Ovary (tissue), 9 donors: ENCODE data around the gene MAPK1. TPM values are rescaled to one million over a fixed set of nuclear protein-coding genes. Genes with fewer than 3 reads are reported as not detected.

ENCODE experiments used
- DNase-seq, 5 donors: peaks; one replicate each; pipeline ENCODE4 v3.0.0-alpha.2; 2019 to 2020
- H3K27ac ChIP-seq, 2 donors: fragments of 200-600 bp; one replicate each; pipeline versions ENCODE4 v1.5.1 to v1.8.0; 2019 to 2022
- H3K27me3 ChIP-seq: fragments of 200-600 bp; one replicate; pipeline ENCODE4 v1.8.0; 2022
- H3K36me3 ChIP-seq: fragments of 200-600 bp; sonication (generic); one replicate; pipeline ENCODE4 v1.5.1; 2019
- H3K4me1 ChIP-seq: one replicate; pipeline ENCODE4 v1.8.1; 2013; ENCODE audit warnings: mild to moderate bottlenecking, moderate library complexity; ENCODE audit not compliant: insufficient read depth
- H3K4me3 ChIP-seq: fragments of 200-600 bp; sonication (generic); one replicate; pipeline ENCODE4 v1.5.1; 2017
- H3K9me3 ChIP-seq, 2 donors: fragments of 200-600 bp in 1 of 2; sonication (generic) in 1 of 2; one replicate each; pipeline versions ENCODE4 v1.5.1 to v1.8.1; 2013 to 2019; ENCODE audit warnings: mild to moderate bottlenecking in 1 of 2, moderate library complexity in 1 of 2
- CTCF ChIP-seq, 3 donors: fragments of 450-650 bp in 2 of 3; fragments of 200-600 bp in 1 of 3; IDR thresholded peaks; one replicate each; pipeline versions ENCODE4 v1.5.1 to v1.8.0; 2016 to 2022; ENCODE audit warnings: antibody characterized with exemption in 3 of 3, mild to moderate bottlenecking in 1 of 3
- EP300 ChIP-seq: sonication (generic); formaldehyde crosslinking; IDR thresholded peaks from one replicate; pipeline ENCODE4 v1.6.1; 2017; ENCODE audit warnings: antibody characterized with exemption
- POLR2A ChIP-seq: fragments of 450-650 bp; IDR thresholded peaks from one replicate; pipeline ENCODE4 v1.6.1; 2017; ENCODE audit warnings: antibody characterized with exemption, mild to moderate bottlenecking, moderate library complexity
- WGBS, 3 donors: extraction: QIAGEN DNeasy Blood & Tissue Kit in 1 of 3; methylation state at CpG; one replicate each; pipeline versions ENCODE4 v1.1.5 to v1.1.7; 2013 to 2017; 5-methylcytosine and 5-hydroxymethylcytosine counted together
- intact Hi-C, 4 donors: fragments of 100-400 bp; cut with DNase I; formaldehyde crosslinking; loops; one replicate each; pipeline versions ENCODE4 v1.11.0 to v1.15.1; 2022 to 2023
- polyA plus RNA-seq, 2 donors: library from polyadenylated mRNA; stranded (reverse); fragments of 200-250 nt in 1 of 2; fragments of 350-450 nt in 1 of 2; fragmentation: Illumina TruSeq in 1 of 2; extraction: RNeasy Lipid Tissue Mini Kit (QIAGEN cat#74804) in 1 of 2; gene quantifications; one replicate each; pipeline ENCODE4 v1.2.3, GENCODE V29; 2013 to 2014
- total RNA-seq, 7 donors: library from RNA; depleted of rRNA in 2 of 7; stranded (reverse); fragments of >200 nt in 2 of 7; fragmentation: NEBNext Ultra II Directional in 3 of 7; extraction: Animal tissue kit (Norgen Biotek cat#: 25700) in 3 of 7; gene quantifications; one replicate each; pipeline versions ENCODE4 v1.1.0 to v1.2.4, GENCODE V29; 2016 to 2023
- donor health status: DM: no; HTN: no; CAD: no; lungs with moderate emphysema.
- donor health status: DM: no; HTN: no; CAD: no.
- donor health status: Bipolar disorder and iron deficiency.
- donor health status: DM: yes; HTN: yes; CAD: no.
- donor health status: DM: no; HTN: no; CAD: no.
- donor health status: DM: yes; HTN: yes; CAD: no.

The MAPK1 gene
- total and polyA plus RNA-seq, 9 donors: 12.3 to 125 (median 98.1) TPM

- WGBS, 3 donors: 84 to 87% (median 85%) methylated on average over 9 of the region's 9 CpGs
- Histone ChIP-seq H3K4me3 (no peak overlapping the region), H3K4me1 (peaks cover 4% of the 10 kb centered on the region), H3K27ac (no peak overlapping the region), H3K9me3 (no peaks in the 10 kb centered on the region), H3K36me3 (no peaks in the 10 kb centered on the region), H3K27me3 (no peaks in the 10 kb centered on the region)
- DNase-seq: no peak
- TF ChIP-seq CTCF (IDR thresholded peaks at IDR 0.05): no peak
- no peak for TF ChIP-seq EP300
- TF ChIP-seq POLR2A: no peak
- intact Hi-C loops: no loop called here
Observed at GRCh38 chr22:21736948-21737347, 130.5 kb downstream of the MAPK1 start.

DNA sequence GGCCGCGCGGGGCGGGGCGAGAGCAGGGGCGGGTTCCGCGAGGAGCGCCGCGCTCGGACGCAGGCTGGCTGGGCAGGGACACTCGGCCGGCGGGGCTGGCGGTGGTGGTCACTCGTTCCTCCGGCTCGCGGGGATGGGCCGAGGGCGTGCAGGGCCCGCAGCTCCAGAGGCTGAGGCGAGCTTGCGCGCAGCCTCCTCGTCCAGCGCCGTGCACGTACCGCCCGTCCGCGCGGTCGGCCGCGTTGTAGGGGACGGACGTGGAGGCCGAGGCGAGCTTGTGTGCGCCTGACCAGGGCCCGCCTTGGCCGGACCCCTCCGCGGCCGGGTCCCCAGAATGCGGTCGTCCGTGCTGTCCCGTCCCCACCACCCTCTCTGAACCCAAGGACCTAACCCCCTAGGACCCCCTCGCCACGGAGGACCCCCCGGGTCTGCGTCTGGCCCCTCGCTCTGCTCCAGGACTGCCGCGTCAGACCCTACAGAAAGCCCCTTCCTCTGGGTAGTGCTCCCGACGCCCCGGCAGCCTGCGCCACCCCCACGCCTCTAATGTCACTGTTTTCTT is 131.3 kb downstream of the MAPK1 start:
- H3K4me1 ChIP-seq: peaks cover 4% of the 10 kb centered on the region

GRCh38 chr22:21735200-21736083 is 132.0 kb downstream of the MAPK1 start, which contains the start of gene YPEL1:
Gene YPEL1 (minus strand): TSS chr22:21735794. CDS start chr22:21710744, 25,050 bp downstream.
- no peaks in the 10 kb centered on the region for H3K9me3 ChIP-seq
- TF ChIP-seq POLR2A: peak; percentile 92
- TF ChIP-seq CTCF (IDR thresholded peaks at IDR 0.05): no peak
- H3K4me3 ChIP-seq: peak within 1 kb of the TSS; percentile 58
- H3K27ac ChIP-seq: peak within 1 kb of the TSS in 1 of 2 donors; percentile 81
- H3K36me3 ChIP-seq: no peaks in the 10 kb centered on the region
- peaks cover 4% of the 10 kb centered on the region for H3K4me1 ChIP-seq
- no peaks in the 10 kb centered on the region for H3K27me3 ChIP-seq
- intact Hi-C loops: no loop called here
- WGBS, 3 donors: 0 to 1% (median 1%) methylated on average over 69 to 102 of the region's 102 CpGs
- peak; percentile 96 to 99 (median 97) for DNase-seq

More for the DNA sequence above, 131.3 kb downstream of the MAPK1 start:
- intact Hi-C loops: no loop called here
- TF ChIP-seq POLR2A: peak; percentile 32
- no peak for TF ChIP-seq EP300
- Histone ChIP-seq H3K4me3 (peak overlapping the region; percentile 58), H3K27ac (peak overlapping the region in 1 of 2 donors; percentile 69), H3K36me3 (no peaks in the 10 kb centered on the region), H3K9me3 (no peaks in the 10 kb centered on the region), H3K27me3 (no peaks in the 10 kb centered on the region)
- WGBS, 3 donors: 4 to 13% (median 11%) methylated on average over 28 to 65 of the region's 65 CpGs
- no peak for DNase-seq

DNA sequence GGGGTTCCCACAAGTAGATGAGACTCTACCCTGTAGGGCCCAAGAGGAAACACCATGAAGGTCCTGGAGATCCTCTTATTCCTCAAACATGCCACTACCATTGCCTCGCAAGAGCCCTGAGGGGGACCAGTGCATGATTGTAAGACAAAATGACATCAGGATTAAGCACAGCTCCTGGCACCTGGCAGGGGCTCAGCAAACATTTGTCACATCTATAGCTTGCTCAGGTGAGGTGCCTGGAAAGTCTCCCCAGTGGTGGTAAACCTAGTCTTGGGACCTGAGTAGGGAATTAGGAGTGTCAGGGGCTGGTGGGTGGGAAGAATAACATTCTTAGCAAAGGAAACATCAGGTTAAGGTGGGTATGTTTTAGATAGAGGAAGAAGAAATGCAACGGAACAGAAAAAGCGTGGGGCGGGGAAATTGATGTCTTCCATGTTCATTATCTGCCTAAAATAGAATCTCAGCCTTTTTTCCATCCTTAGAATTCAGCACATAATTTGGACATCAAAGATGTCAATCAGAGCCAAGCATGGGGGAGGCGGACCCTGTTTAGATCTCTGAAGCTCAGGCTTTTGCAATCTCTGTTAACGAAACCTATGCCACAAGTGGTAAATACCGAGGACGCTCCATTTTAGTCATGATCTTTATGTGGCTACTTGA is 132.8 kb downstream of the MAPK1 start:
- peaks cover 4% of the 10 kb centered on the region for H3K4me1 ChIP-seq
- TF ChIP-seq CTCF (IDR thresholded peaks at IDR 0.05) (no peak), POLR2A (no peak)
- H3K9me3 ChIP-seq: no peaks in the 10 kb centered on the region
- DNase-seq: no peak
- intact Hi-C loops: no loop called here
- WGBS, 3 donors: 17 to 19% (median 18%) methylated on average over 8 of the region's 8 CpGs
- no peaks in the 10 kb centered on the region for H3K36me3 ChIP-seq
- H3K4me3 ChIP-seq: peak overlapping the region; percentile 57
- no peaks in the 10 kb centered on the region for H3K27me3 ChIP-seq
- peak overlapping the region in 1 of 2 donors; percentile 81 for H3K27ac ChIP-seq
